ENCODE measurements around the gene CNTN1.

Gene CNTN1

GRCh38 chr12:40788276-40788675, 96.0 kb downstream of the CNTN1 start:
- Histone ChIP-seq H3K9me3 (ENCODE audit: control insufficient read depth, insufficient read depth, low read depth, low read length) (no peaks in the 10 kb centered on the region), H3K4me1 (ENCODE audit: control insufficient read depth, insufficient read depth, low read length) (no peaks in the 10 kb centered on the region), H3K4me3 (ENCODE audit: low read depth, low read length) (no peak overlapping the region), H3K36me3 (ENCODE audit: control insufficient read depth in 2 of 2, insufficient read depth in 1 of 2, low read length in 2 of 2) (no peaks in the 10 kb centered on the region), H3K27ac (ENCODE audit: extremely low read depth, low read depth, low read length) (no peak overlapping the region)
- TF ChIP-seq ZBTB1 (tag by site-specific recombination; IDR thresholded peaks at IDR 0.05), result no peak
- TF ChIP-seq ZNF302 (tag by site-specific recombination; IDR thresholded peaks at IDR 0.05; ENCODE audit: low read depth), result no peak
- 0 out of 2 replicates have a peak, but pooled peaks have one; percentile 19 for TF ChIP-seq ZBTB11 (tag by site-specific recombination; conservative IDR thresholded peaks at IDR 0.05; ENCODE audit: low read depth)
- POLR2A ChIA-PET, result no interaction called here
- CTCF ChIA-PET, result interaction anchor here (1.6 kb wide), 1 partner anchor 20 kb away, joined by 4 read pairs; no protein-coding TSS in a partner anchor

GRCh38 chr12:40792792-40793386, 100.7 kb downstream of the CNTN1 start:
- Histone ChIP-seq H3K4me1 (ENCODE audit: control insufficient read depth, insufficient read depth, low read length) (no peaks in the 10 kb centered on the region), H3K36me3 (ENCODE audit: control insufficient read depth in 2 of 2, insufficient read depth in 1 of 2, low read length in 2 of 2) (no peaks in the 10 kb centered on the region), H3K9me3 (ENCODE audit: control insufficient read depth, insufficient read depth, low read depth, low read length) (no peaks in the 10 kb centered on the region), H3K4me3 (ENCODE audit: low read depth, low read length) (no peak overlapping the region), H3K27ac (ENCODE audit: extremely low read depth, low read depth, low read length) (no peak overlapping the region)
- CTCF ChIA-PET, result no interaction called here
- TF ChIP-seq ZNF350 (tag by site-specific recombination; IDR thresholded peaks at IDR 0.05), result no peak
- no peak for TF ChIP-seq ZNF341 (tag by site-specific recombination; IDR thresholded peaks at IDR 0.05; ENCODE audit: low read depth)
- no peak for TF ChIP-seq ZNF677 (tag by site-specific recombination; IDR thresholded peaks at IDR 0.05)
- TF ChIP-seq ZNF433 (tag by site-specific recombination; IDR thresholded peaks at IDR 0.05; ENCODE audit: low read depth), result no peak
- no peak for TF ChIP-seq ZNF214 (tag by site-specific recombination; IDR thresholded peaks at IDR 0.05; ENCODE audit: borderline replicate concordance)
- TF ChIP-seq ZNF555 (tag by site-specific recombination; conservative IDR thresholded peaks at IDR 0.05), result no peak
- no peak for TF ChIP-seq ZNF777 (tag by site-specific recombination; IDR thresholded peaks at IDR 0.05; ENCODE audit: borderline replicate concordance)
- no peak for TF ChIP-seq ZBTB26 (tag by site-specific recombination; optimal IDR thresholded peaks at IDR 0.05)
- TF ChIP-seq ZNF488 (tag by site-specific recombination; IDR thresholded peaks at IDR 0.05), result no peak
- no peak for TF ChIP-seq ATF2 (tag by site-specific recombination; IDR thresholded peaks at IDR 0.05; ENCODE audit: low read depth)
- TF ChIP-seq ZNF514 (tag by site-specific recombination; IDR thresholded peaks at IDR 0.05), result no peak
- TF ChIP-seq ZNF670 (tag by site-specific recombination; IDR thresholded peaks at IDR 0.05; ENCODE audit: low read depth), result no peak
- TF ChIP-seq ZNF202 (tag by site-specific recombination; IDR thresholded peaks at IDR 0.05; ENCODE audit: borderline replicate concordance), result no peak
- no peak for TF ChIP-seq ZNF791 (tag by site-specific recombination; IDR thresholded peaks at IDR 0.05)
- POLR2A ChIA-PET, result no interaction called here

All from HEK293 (cell line).